ENCODE measurements around the gene ZBED1.

The ZBED1 gene

GRCh38 chrX:2500803-2501558 is at the start of gene ZBED1, which contains the start of gene DHRSX:
Gene ZBED1, minus strand, starts transcription at chrX:2500976. Its CDS starts 10,257 bp downstream, at chrX:2490719.
Gene DHRSX, minus strand, starts transcription at chrX:2500976. Its CDS starts 51 bp downstream, at chrX:2500925.
- TF ChIP-seq, protein P1, sequence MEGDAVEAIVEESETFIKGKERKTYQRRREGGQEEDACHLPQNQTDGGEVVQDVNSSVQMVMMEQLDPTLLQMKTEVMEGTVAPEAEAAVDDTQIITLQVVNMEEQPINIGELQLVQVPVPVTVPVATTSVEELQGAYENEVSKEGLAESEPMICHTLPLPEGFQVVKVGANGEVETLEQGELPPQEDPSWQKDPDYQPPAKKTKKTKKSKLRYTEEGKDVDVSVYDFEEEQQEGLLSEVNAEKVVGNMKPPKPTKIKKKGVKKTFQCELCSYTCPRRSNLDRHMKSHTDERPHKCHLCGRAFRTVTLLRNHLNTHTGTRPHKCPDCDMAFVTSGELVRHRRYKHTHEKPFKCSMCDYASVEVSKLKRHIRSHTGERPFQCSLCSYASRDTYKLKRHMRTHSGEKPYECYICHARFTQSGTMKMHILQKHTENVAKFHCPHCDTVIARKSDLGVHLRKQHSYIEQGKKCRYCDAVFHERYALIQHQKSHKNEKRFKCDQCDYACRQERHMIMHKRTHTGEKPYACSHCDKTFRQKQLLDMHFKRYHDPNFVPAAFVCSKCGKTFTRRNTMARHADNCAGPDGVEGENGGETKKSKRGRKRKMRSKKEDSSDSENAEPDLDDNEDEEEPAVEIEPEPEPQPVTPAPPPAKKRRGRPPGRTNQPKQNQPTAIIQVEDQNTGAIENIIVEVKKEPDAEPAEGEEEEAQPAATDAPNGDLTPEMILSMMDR (IDR thresholded peaks at IDR 0.05; ENCODE audit: extremely low read depth, insufficient read depth, missing control alignments): no peak
- peak; percentile 93 for DNase-seq (ENCODE audit: low spot score)
- in situ Hi-C loops (cut with MboI; ENCODE audit: low pct_unique_long_range_greater_than_20kb, low sequenced_read_pairs, unreplicated experiment): no loop called here

DNA sequence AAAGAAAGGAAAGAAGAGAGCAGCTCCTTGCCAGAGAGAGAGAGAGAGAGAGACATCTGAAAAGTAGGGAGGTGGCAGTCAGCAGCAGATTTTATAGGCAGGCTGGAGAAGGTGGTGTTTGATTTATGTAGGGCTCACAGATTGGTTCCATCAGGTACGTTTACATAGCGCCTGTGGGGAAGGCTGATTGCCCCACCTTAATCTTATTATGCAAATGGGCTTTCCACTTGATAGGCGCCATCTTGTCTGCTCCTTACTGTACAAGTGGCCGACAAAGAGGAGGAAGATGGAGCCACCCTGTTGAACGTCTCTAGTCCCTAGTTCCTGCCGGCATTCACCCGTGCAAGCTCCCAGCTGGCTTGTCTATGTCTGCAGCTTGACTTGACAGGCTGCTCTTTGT is 49.1 kb upstream of the ZBED1 start:
- TF ChIP-seq, protein P1 (IDR thresholded peaks at IDR 0.05; ENCODE audit: extremely low read depth, insufficient read depth, missing control alignments): no peak
- no peak for DNase-seq (ENCODE audit: low spot score)
- in situ Hi-C loops (cut with MboI; ENCODE audit: low pct_unique_long_range_greater_than_20kb, low sequenced_read_pairs, unreplicated experiment): no loop called here

DNA sequence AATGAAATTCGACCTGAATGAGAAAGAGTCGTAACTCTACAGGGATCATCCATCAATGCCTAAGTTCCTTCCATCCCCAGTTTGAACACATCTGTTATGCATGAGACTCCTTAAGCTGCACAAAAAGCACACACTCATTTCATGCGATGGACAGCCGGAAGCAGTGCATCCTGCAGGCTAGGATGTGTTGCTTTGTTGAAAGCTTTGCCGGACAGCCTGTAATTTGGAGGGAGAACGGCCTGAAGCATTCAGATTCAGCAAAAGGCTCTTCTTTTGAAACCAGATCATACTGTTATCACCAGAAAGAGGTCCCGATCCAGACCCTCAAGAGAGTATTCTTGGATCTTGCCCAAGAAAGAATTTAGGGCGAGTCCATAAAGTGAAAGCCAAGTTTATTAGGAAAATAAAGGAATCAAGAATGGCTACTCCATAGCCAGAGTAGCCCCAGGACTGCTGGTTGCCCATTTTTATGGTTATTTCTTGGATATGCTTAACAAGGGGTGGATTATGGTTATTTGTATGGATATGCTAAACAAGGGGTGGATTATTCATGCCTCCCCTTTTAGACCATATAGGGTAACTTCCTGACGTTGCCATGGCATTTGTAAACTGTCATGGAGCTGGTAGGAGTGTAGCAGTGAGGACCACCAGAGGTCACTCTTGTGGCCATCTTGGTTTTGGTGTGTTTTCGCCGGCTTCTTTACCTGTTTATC is 48.1 kb upstream of the ZBED1 start:
- TF ChIP-seq, protein P1 (IDR thresholded peaks at IDR 0.05; ENCODE audit: extremely low read depth, insufficient read depth, missing control alignments): no peak
- in situ Hi-C loops (cut with MboI; ENCODE audit: low pct_unique_long_range_greater_than_20kb, low sequenced_read_pairs, unreplicated experiment): no loop called here
- no peak for DNase-seq (ENCODE audit: low spot score)

DNA sequence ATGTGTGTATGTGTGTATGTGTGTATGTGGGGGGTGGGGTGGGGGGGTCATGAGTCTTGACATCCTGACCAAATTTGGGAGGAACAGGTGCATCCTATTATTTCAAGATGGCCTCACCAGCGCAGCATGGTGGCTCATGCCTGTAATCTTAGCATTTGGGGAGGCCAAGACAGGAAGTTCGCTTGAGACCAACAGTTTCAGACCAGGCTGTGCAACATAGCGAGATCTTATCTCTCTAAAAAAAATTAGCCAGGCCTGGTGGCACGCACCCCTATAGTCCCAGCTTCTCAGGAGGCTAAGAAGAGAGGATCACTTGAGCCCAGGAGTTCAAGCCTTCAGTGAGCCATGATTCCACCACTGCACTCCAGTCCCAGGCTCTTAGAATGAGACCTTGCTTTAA is 47.0 kb upstream of the ZBED1 start:
- DNase-seq (ENCODE audit: low spot score): no peak
- TF ChIP-seq, protein P1 (IDR thresholded peaks at IDR 0.05; ENCODE audit: extremely low read depth, insufficient read depth, missing control alignments): no peak
- in situ Hi-C loops (cut with MboI; ENCODE audit: low pct_unique_long_range_greater_than_20kb, low sequenced_read_pairs, unreplicated experiment): no loop called here

DNA sequence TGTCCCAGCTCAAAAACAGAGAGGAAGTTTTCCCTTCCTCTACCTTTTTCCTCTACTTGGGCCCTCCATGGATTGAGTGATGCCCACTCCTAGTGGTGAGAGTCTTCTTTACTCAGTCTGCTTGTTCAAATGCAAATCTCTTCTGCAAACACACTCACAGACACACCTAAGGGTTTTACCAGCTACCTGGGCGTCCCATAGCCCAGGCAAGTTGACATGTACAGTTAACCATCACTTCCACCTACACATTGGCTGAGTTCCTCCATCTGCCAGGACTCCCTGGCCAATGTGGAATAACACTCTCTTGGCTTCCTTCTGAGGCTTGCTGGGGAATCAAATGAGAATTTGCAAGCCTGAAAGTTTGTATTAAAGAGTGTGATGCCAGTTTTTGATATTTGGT is 45.7 kb upstream of the ZBED1 start:
- in situ Hi-C loops (cut with MboI; ENCODE audit: low pct_unique_long_range_greater_than_20kb, low sequenced_read_pairs, unreplicated experiment): no loop called here
- no peak for DNase-seq (ENCODE audit: low spot score)
- TF ChIP-seq, protein P1 (IDR thresholded peaks at IDR 0.05; ENCODE audit: extremely low read depth, insufficient read depth, missing control alignments): no peak

DNA sequence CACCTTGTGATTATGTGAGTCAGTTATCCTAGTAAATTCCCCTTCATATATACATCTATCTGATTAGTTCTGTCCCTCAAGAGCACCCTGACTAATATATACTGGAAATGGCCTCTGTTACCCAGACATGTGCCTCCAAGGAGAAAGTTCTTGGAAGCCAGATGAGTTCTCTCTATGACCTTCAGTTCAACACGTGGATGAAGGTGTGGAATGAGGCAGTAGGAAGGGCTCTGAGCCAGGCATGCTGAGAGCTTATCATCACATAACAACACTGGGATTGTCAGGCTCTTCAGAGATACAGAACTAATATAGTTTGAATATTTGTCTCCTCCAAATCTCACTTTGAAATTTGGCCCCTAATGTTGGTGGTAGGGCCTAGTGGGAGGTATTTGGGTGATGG is 44.4 kb upstream of the ZBED1 start:
- TF ChIP-seq, protein P1 (IDR thresholded peaks at IDR 0.05; ENCODE audit: extremely low read depth, insufficient read depth, missing control alignments): no peak
- no peak for DNase-seq (ENCODE audit: low spot score)
- in situ Hi-C loops (cut with MboI; ENCODE audit: low pct_unique_long_range_greater_than_20kb, low sequenced_read_pairs, unreplicated experiment): no loop called here
